Activated CD8-positive, alpha-beta T cell treated with anti-CD3 and anti-CD28 coated beads, Interleukin-2, amount 10 ng/mL, durations not matched to agents 7 days and 5 days (primary cell): ENCODE data around the gene IKZF1. TPM values are rescaled to one million over a fixed set of nuclear protein-coding genes. Genes with fewer than 3 reads are reported as not detected.

ENCODE experiments used
- ATAC-seq: fragments of 150-1000 bp; cut with Tn5 transposase; one replicate; pipeline ENCODE4 v1.10.0; 2021; ENCODE audit warnings: moderate library complexity
- CTCF ChIA-PET: fragments of 350-600 bp; sonication (Branson Sonifier 250); formaldehyde crosslinking; loops from one replicate; lab custom pipeline; 2021; ENCODE audit warnings: antibody characterized with exemption; lab: Charles Lee
- POLR2A ChIA-PET: fragments of 350-600 bp; sonication (Branson Sonifier 250); formaldehyde crosslinking; loops from one replicate; lab custom pipeline; 2021; ENCODE audit warnings: antibody characterized with exemption; lab: Charles Lee
- DNase-seq: peaks from one replicate; pipeline ENCODE4 v3.0.0-alpha.2; 2020
- H3K27ac Mint-ChIP-seq: one replicate; pipeline ENCODE4 v1.8.0; 2021; ENCODE audit warnings: mild to moderate bottlenecking, mixed read lengths
- H3K27me3 Mint-ChIP-seq: one replicate; pipeline ENCODE4 v1.8.0; 2021; ENCODE audit warnings: low read depth, mixed read lengths
- H3K36me3 Mint-ChIP-seq: one replicate; pipeline ENCODE4 v1.8.0; 2021; ENCODE audit warnings: low read depth, mixed read lengths
- H3K4me1 Mint-ChIP-seq: one replicate; pipeline ENCODE4 v1.8.0; 2021; ENCODE audit warnings: low read depth, mixed read lengths
- H3K4me3 Mint-ChIP-seq: one replicate; pipeline ENCODE4 v1.8.0; 2021; ENCODE audit warnings: mild to moderate bottlenecking, mixed read lengths
- H3K9me3 Mint-ChIP-seq: one replicate; pipeline ENCODE4 v1.8.0; 2022; ENCODE audit warnings: mixed read lengths; ENCODE audit not compliant: insufficient read depth
- total RNA-seq, 2 experiments: library from RNA; stranded (reverse); gene quantifications; one replicate each; pipeline ENCODE4 v1.2.3, GENCODE V29; 2021

Gene IKZF1
- total RNA-seq, 2 experiments from 2014 or later = 370 to 374 TPM

- ChIA-PET CTCF (interaction anchor here (0.6 to 18.3 kb wide), 13 partner anchors 18 to 269 kb away, joined by 3 to 322 read pairs (median 6); partner anchors contain the start of genes IKZF1 and ZPBP), POLR2A (interaction anchor here (1.2 to 7.5 kb wide), 7 partner anchors 13 to 57 kb away, joined by 3 to 101 read pairs (median 5); partner anchors contain the start of gene IKZF1)
- DNase-seq (no peak), ATAC-seq (no peak)
- H3K27ac Mint-ChIP-seq = peak overlapping the region; percentile 96
- peak overlapping the region; percentile 39 for H3K4me3 Mint-ChIP-seq
- H3K27me3 Mint-ChIP-seq = no peaks in the 10 kb centered on the region
- H3K4me1 Mint-ChIP-seq = peaks cover 97% of the 10 kb centered on the region
- H3K9me3 Mint-ChIP-seq = no peaks in the 10 kb centered on the region
- H3K36me3 Mint-ChIP-seq = peaks cover 95% of the 10 kb centered on the region
Observed at GRCh38 chr7:50362142-50362541, 57.6 kb downstream of the IKZF1 start.

GRCh38 chr7:50362712-50363282 is 58.3 kb downstream of the IKZF1 start:
- ChIA-PET CTCF (interaction anchor here (1.0 to 18.3 kb wide), 10 partner anchors 18 to 221 kb away, joined by 3 to 322 read pairs (median 6); partner anchors contain the start of gene IKZF1), POLR2A (interaction anchor here (1.2 to 7.5 kb wide), 9 partner anchors 14 to 157 kb away, joined by 3 to 101 read pairs (median 5); partner anchors contain the start of gene IKZF1)
- DNase-seq = peak; percentile 79
- peak; percentile 28 for ATAC-seq
- peaks cover 94% of the 10 kb centered on the region for H3K36me3 Mint-ChIP-seq
- peak overlapping the region; percentile 39 for H3K4me3 Mint-ChIP-seq
- H3K9me3 Mint-ChIP-seq = no peaks in the 10 kb centered on the region
- no peaks in the 10 kb centered on the region for H3K27me3 Mint-ChIP-seq
- H3K27ac Mint-ChIP-seq = peak overlapping the region; percentile 96
- H3K4me1 Mint-ChIP-seq = peaks cover 97% of the 10 kb centered on the region

GRCh38 chr7:50363327-50364060 is 59.0 kb downstream of the IKZF1 start:
- Mint-ChIP-seq H3K27me3 (no peaks in the 10 kb centered on the region), H3K36me3 (peaks cover 94% of the 10 kb centered on the region), H3K4me1 (peaks cover 97% of the 10 kb centered on the region), H3K4me3 (peak overlapping the region; percentile 39), H3K27ac (peak overlapping the region; percentile 96), H3K9me3 (no peaks in the 10 kb centered on the region)
- CTCF ChIA-PET = interaction anchor here (1.0 to 18.3 kb wide), 8 partner anchors 19 to 221 kb away, joined by 3 to 322 read pairs (median 4); no protein-coding TSS in a partner anchor
- peak; percentile 5 for ATAC-seq
- peak; percentile 58 for DNase-seq
- POLR2A ChIA-PET = interaction anchor here (0.6 to 7.5 kb wide), 7 partner anchors 14 to 214 kb away, joined by 3 to 101 read pairs (median 4); no protein-coding TSS in a partner anchor

GRCh38 chr7:50364645-50365044 is 60.1 kb downstream of the IKZF1 start:
- peaks cover 95% of the 10 kb centered on the region for H3K36me3 Mint-ChIP-seq
- no peaks in the 10 kb centered on the region for H3K9me3 Mint-ChIP-seq
- DNase-seq (no peak), ATAC-seq (no peak)
- H3K4me3 Mint-ChIP-seq = no peak overlapping the region
- peak overlapping the region; percentile 71 for H3K27ac Mint-ChIP-seq
- CTCF ChIA-PET = interaction anchor here (1.0 to 18.3 kb wide), 9 partner anchors 20 to 222 kb away, joined by 3 to 322 read pairs (median 4); no protein-coding TSS in a partner anchor
- POLR2A ChIA-PET = interaction anchor here (0.6 to 7.5 kb wide), 8 partner anchors 15 to 215 kb away, joined by 3 to 101 read pairs (median 4); no protein-coding TSS in a partner anchor
- no peaks in the 10 kb centered on the region for H3K27me3 Mint-ChIP-seq
- peaks cover 98% of the 10 kb centered on the region for H3K4me1 Mint-ChIP-seq

DNA sequence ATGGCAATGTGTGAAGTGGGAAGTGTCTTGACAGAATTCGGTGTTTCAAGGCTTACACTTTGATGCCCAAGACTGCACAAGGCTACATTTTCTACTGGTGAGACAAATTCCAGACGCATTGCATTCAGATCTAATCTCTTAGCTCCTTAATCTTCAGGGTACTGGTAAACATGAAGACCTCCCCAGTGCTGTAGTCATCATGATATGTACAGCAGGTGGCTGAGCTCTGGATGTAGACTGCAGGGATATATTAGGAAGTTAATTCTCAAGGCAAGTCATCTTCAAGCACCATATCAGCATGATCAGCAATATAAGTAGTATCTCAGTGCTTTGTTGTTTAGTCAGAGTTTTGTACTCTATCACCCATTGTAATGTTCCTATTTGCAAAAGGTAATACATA is 61.8 kb downstream of the IKZF1 start:
- CTCF ChIA-PET = interaction anchor here (1.4 to 18.3 kb wide), 15 partner anchors 7 to 273 kb away, joined by 3 to 322 read pairs (median 33); partner anchors contain the start of genes IKZF1 and ZPBP
- H3K27ac Mint-ChIP-seq = peak overlapping the region; percentile 76
- H3K27me3 Mint-ChIP-seq = no peaks in the 10 kb centered on the region
- ATAC-seq (no peak), DNase-seq (no peak)
- POLR2A ChIA-PET = interaction anchor here (2.4 to 5.2 kb wide), 8 partner anchors 13 to 160 kb away, joined by 7 to 38 read pairs (median 22); partner anchors contain the start of gene IKZF1
- peaks cover 97% of the 10 kb centered on the region for H3K4me1 Mint-ChIP-seq
- peaks cover 92% of the 10 kb centered on the region for H3K36me3 Mint-ChIP-seq
- peak overlapping the region; percentile 13 for H3K4me3 Mint-ChIP-seq
- no peaks in the 10 kb centered on the region for H3K9me3 Mint-ChIP-seq

DNA sequence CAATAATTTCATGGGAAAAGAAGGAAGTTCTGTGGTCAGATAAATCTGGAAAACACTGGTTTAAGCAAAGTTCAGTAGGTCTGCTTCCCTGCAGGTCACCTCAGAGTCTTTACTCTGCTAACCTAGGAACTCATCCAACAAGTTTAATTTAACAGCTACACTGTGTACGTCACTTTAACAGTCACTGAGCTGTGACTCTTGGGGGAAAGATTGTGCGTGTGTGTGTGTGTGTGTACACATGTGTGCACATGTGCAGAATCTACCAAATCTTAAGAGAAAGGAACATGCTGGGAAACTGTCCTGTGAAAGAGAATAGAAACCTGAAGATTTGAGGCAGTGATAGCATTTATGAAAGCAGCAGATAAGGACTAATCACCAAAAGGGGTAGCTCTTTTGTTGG is 62.6 kb downstream of the IKZF1 start:
- peak overlapping the region; percentile 76 for H3K27ac Mint-ChIP-seq
- CTCF ChIA-PET = interaction anchor here (0.9 to 18.3 kb wide), 29 partner anchors 8 to 274 kb away, joined by 3 to 322 read pairs (median 5); partner anchors contain the start of genes IKZF1 and ZPBP
- H3K9me3 Mint-ChIP-seq = no peaks in the 10 kb centered on the region
- DNase-seq = no peak
- H3K4me3 Mint-ChIP-seq = peak overlapping the region; percentile 11
- peaks cover 97% of the 10 kb centered on the region for H3K4me1 Mint-ChIP-seq
- no peaks in the 10 kb centered on the region for H3K27me3 Mint-ChIP-seq
- POLR2A ChIA-PET = interaction anchor here (0.6 to 5.2 kb wide), 16 partner anchors 11 to 161 kb away, joined by 3 to 38 read pairs (median 8); partner anchors contain the start of gene IKZF1
- H3K36me3 Mint-ChIP-seq = peaks cover 92% of the 10 kb centered on the region
- ATAC-seq = no peak

GRCh38 chr7:50367570-50367969 is 63.1 kb downstream of the IKZF1 start:
- POLR2A ChIA-PET = interaction anchor here (0.6 to 5.2 kb wide), 18 partner anchors 8 to 162 kb away, joined by 3 to 38 read pairs (median 8); partner anchors contain the start of gene IKZF1
- Mint-ChIP-seq H3K4me3 (peak overlapping the region; percentile 13), H3K9me3 (no peaks in the 10 kb centered on the region), H3K27ac (peak overlapping the region; percentile 76), H3K4me1 (peaks cover 97% of the 10 kb centered on the region), H3K27me3 (no peaks in the 10 kb centered on the region), H3K36me3 (peaks cover 92% of the 10 kb centered on the region)
- CTCF ChIA-PET = interaction anchor here (0.9 to 18.3 kb wide), 26 partner anchors 8 to 275 kb away, joined by 3 to 322 read pairs (median 10); partner anchors contain the start of gene ZPBP
- ATAC-seq (no peak), DNase-seq (no peak)

DNA sequence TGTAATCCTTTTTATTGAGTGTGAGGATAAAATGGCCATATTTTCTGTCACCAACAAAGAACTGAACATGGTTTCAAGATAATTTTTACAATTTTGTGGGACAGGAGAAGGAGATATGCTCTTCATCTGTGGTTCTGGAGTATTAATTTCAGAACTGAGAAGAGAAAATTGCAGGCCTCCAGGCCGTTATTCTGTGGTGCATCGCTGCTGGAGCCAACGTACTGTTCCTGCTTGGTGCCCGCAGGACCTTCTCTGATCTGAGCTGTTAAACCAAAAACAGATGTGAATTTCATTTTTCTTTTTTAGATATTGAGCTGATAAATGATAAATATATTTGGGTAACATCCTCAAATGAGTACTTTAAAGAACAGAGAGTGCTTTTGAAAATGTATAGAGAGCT is 63.9 kb downstream of the IKZF1 start:
- Mint-ChIP-seq H3K9me3 (no peaks in the 10 kb centered on the region), H3K4me3 (peak overlapping the region; percentile 13), H3K36me3 (peaks cover 92% of the 10 kb centered on the region), H3K27me3 (no peaks in the 10 kb centered on the region), H3K27ac (peak overlapping the region; percentile 76), H3K4me1 (peaks cover 97% of the 10 kb centered on the region)
- POLR2A ChIA-PET = interaction anchor here (0.7 to 5.2 kb wide), 17 partner anchors 9 to 162 kb away, joined by 3 to 38 read pairs (median 8); partner anchors contain the start of gene IKZF1
- ATAC-seq (no peak), DNase-seq (no peak)
- CTCF ChIA-PET = interaction anchor here (0.6 to 18.3 kb wide), 39 partner anchors 9 to 275 kb away, joined by 3 to 322 read pairs (median 5); partner anchors contain the start of genes IKZF1 and ZPBP

DNA sequence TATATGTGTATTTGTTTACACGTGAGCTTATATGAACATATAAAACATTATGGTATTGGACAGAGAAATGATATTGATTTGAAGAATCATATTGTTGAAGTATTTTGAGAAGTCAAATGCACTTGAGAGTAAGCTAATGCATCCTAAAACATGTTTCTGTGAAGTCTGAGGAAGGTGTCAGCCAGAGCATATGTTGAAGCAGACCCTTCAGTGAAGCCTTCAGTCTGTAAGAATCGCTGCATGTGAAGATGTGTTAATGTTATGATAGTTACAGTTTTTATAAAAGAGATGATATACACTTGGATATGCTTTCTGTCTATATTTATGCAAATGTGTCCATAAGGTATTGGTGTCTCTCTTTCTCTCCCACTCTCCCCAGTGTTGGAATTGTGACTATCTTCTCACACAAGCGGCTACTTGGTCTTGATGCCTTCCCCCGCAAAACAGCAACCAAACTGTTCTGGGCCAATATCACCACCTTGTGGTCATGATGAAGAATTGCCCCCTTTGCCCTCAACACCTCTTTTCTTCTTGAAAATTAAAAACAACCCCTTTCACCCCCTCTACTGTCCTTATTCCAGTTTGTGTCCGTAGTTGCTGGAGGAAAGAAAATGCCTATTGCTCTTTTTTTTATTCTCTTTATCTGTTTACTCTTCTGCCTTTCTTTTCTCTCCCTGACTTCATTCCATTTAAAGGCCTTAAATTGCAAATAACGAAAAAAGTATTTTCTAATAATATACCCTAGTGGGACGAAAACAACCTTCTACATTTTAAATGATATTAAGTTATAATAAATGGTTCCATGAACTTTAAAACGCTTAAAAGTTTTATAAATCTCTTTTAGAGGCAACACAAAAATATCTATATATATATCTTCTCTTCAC is 64.9 kb downstream of the IKZF1 start:
- ATAC-seq = peak; percentile 45
- Mint-ChIP-seq H3K27ac (peak overlapping the region; percentile 76), H3K36me3 (peaks cover 93% of the 10 kb centered on the region), H3K9me3 (no peaks in the 10 kb centered on the region), H3K4me1 (peaks cover 96% of the 10 kb centered on the region), H3K27me3 (no peaks in the 10 kb centered on the region), H3K4me3 (peak overlapping the region; percentile 6)
- ChIA-PET CTCF (interaction anchor here (0.6 to 18.3 kb wide), 44 partner anchors 8 to 276 kb away, joined by 3 to 322 read pairs (median 5); partner anchors contain the start of genes IKZF1 and ZPBP), POLR2A (interaction anchor here (0.7 to 5.2 kb wide), 10 partner anchors 10 to 216 kb away, joined by 3 to 38 read pairs (median 8); no protein-coding TSS in a partner anchor)
- DNase-seq = peak; percentile 76

GRCh38 chr7:50370884-50371283 is 66.4 kb downstream of the IKZF1 start:
- DNase-seq = peak; percentile 18
- Mint-ChIP-seq H3K9me3 (no peaks in the 10 kb centered on the region), H3K36me3 (peaks cover 93% of the 10 kb centered on the region), H3K4me3 (no peak overlapping the region), H3K27me3 (no peaks in the 10 kb centered on the region), H3K27ac (peak overlapping the region; percentile 83), H3K4me1 (peaks cover 94% of the 10 kb centered on the region)
- ChIA-PET CTCF (interaction anchor here (1.4 to 7.3 kb wide), 6 partner anchors 14 to 166 kb away, joined by 3 to 166 read pairs (median 8); no protein-coding TSS in a partner anchor), POLR2A (interaction anchor here (5.2 kb wide), 1 partner anchor 20 kb away, joined by 31 read pairs; no protein-coding TSS in a partner anchor)
- ATAC-seq = no peak
